BLaER1 (cell line): Measurements from ENCODE around the gene MTHFS.

Experiments
- H3K27ac ChIP-seq: shearing (Covaris generic); formaldehyde crosslinking; 2 replicates; pipeline ENCODE4 v1.8.1; 2022
- H3K27me3 ChIP-seq: shearing (Covaris generic); formaldehyde crosslinking; 2 replicates; pipeline ENCODE4 v1.8.1; 2022
- H3K36me3 ChIP-seq: shearing (Covaris generic); formaldehyde crosslinking; 2 replicates; pipeline ENCODE4 v1.8.1; 2022
- H3K4me1 ChIP-seq: shearing (Covaris generic); formaldehyde crosslinking; 2 replicates; pipeline ENCODE4 v1.8.1; 2022
- H3K4me2 ChIP-seq: shearing (Covaris generic); formaldehyde crosslinking; 2 replicates; pipeline ENCODE4 v1.8.1; 2022
- H3K4me3 ChIP-seq: shearing (Covaris generic); formaldehyde crosslinking; 2 replicates; pipeline ENCODE4 v1.8.1; 2022
- H3K9ac ChIP-seq: shearing (Covaris generic); formaldehyde crosslinking; 2 replicates; pipeline ENCODE4 v1.8.1; 2022
- H3K9me3 ChIP-seq: shearing (Covaris generic); formaldehyde crosslinking; 2 replicates; pipeline ENCODE4 v1.8.1; 2022
- H4K20me1 ChIP-seq: shearing (Covaris generic); formaldehyde crosslinking; 2 replicates; pipeline ENCODE4 v1.8.1; 2022
- Cebpa-rat ChIP-seq: shearing (Covaris generic); IDR thresholded peaks from 2 replicates; pipeline ENCODE4 v1.8.1; 2022

The MTHFS gene

DNA sequence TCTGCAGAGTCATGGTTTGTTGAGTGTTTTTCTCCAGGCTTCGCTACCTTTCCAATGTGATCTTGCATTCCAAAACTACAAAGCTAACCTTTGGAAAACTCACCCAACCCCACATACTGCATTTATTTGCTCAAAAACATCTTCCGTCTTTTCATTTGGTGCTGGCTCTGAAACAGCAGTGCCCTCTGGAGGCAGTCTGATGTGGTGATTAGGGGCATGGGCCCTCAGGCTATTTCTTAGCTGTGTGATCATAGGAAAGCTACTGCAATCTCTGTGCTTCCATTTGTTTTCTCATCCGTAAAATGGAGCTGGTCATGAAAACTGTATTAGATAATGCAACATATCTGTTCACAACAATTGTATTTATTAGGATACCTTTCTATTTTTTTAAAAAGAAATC, 47.0 kb downstream of the MTHFS start:
- no peaks in the 10 kb centered on the region for H3K4me1 ChIP-seq
- no peak overlapping the region for H3K27ac ChIP-seq
- H3K4me3 ChIP-seq: no peak overlapping the region
- no peaks in the 10 kb centered on the region for H4K20me1 ChIP-seq
- no peaks in the 10 kb centered on the region for H3K27me3 ChIP-seq
- no peak overlapping the region for H3K9ac ChIP-seq
- H3K4me2 ChIP-seq: no peak overlapping the region
- peaks cover 16% of the 10 kb centered on the region; the same call in 1 of the 2 replicates for H3K36me3 ChIP-seq
- H3K9me3 ChIP-seq: no peaks in the 10 kb centered on the region
- no peak for TF ChIP-seq Cebpa-rat

- Histone ChIP-seq H3K27me3 (no peaks in the 10 kb centered on the region), H3K9ac (no peak overlapping the region), H3K36me3 (peaks cover 32% of the 10 kb centered on the region), H3K4me3 (no peak overlapping the region), H3K27ac (no peak overlapping the region), H3K4me1 (no peaks in the 10 kb centered on the region), H3K4me2 (no peak overlapping the region), H3K9me3 (no peaks in the 10 kb centered on the region), H4K20me1 (no peaks in the 10 kb centered on the region)
- no peak for TF ChIP-seq Cebpa-rat
These were observed 50.3 kb downstream of the MTHFS start for GRCh38 chr15:79846539-79846938.

DNA sequence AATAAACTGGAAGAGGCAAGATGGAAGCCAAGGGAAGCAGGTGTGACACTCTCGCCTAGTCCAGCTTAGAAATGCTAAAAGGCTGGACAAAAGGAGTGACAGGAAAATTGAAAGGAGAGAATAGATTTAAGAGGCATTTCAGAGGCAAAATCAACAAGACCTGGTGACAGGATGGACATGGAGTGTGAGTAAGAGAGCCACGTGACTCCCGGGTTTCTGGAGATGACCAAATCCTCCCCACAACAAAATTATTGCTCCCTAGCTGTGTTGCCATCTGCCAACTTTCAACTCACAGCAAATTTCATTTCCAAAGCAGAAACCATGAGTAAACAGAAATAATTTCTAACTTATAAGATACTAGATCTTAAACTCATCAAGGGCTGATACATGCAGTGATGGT, 52.6 kb downstream of the MTHFS start:
- no peak overlapping the region for H3K27ac ChIP-seq
- no peaks in the 10 kb centered on the region for H4K20me1 ChIP-seq
- peaks cover 36% of the 10 kb centered on the region for H3K36me3 ChIP-seq
- H3K4me2 ChIP-seq: no peak overlapping the region
- TF ChIP-seq Cebpa-rat: no peak
- H3K9me3 ChIP-seq: no peaks in the 10 kb centered on the region
- H3K9ac ChIP-seq: no peak overlapping the region
- H3K4me3 ChIP-seq: no peak overlapping the region
- no peaks in the 10 kb centered on the region for H3K4me1 ChIP-seq
- H3K27me3 ChIP-seq: no peaks in the 10 kb centered on the region

- Histone ChIP-seq H3K4me1 (0 out of 2 replicates have a peak, but pooled peaks cover 5% of the 10 kb centered on the region), H3K4me2 (no peak overlapping the region), H3K9me3 (no peaks in the 10 kb centered on the region), H3K4me3 (no peak overlapping the region), H3K27ac (no peak overlapping the region), H4K20me1 (no peaks in the 10 kb centered on the region), H3K36me3 (0 out of 2 replicates have a peak, but pooled peaks cover 9% of the 10 kb centered on the region), H3K9ac (no peak overlapping the region), H3K27me3 (no peaks in the 10 kb centered on the region)
- no peak for TF ChIP-seq Cebpa-rat
These were observed 59.0 kb downstream of the MTHFS start for GRCh38 chr15:79837846-79838245.

- Histone ChIP-seq H3K9ac (no peak overlapping the region), H3K27me3 (no peaks in the 10 kb centered on the region), H3K4me1 (0 out of 2 replicates have a peak, but pooled peaks cover 5% of the 10 kb centered on the region), H3K36me3 (no peaks in the 10 kb centered on the region), H3K27ac (no peak overlapping the region), H3K4me3 (no peak overlapping the region), H3K9me3 (no peaks in the 10 kb centered on the region), H4K20me1 (no peaks in the 10 kb centered on the region), H3K4me2 (no peak overlapping the region)
- TF ChIP-seq Cebpa-rat: no peak
These were observed 62.3 kb downstream of the MTHFS start for GRCh38 chr15:79834495-79834894.

DNA sequence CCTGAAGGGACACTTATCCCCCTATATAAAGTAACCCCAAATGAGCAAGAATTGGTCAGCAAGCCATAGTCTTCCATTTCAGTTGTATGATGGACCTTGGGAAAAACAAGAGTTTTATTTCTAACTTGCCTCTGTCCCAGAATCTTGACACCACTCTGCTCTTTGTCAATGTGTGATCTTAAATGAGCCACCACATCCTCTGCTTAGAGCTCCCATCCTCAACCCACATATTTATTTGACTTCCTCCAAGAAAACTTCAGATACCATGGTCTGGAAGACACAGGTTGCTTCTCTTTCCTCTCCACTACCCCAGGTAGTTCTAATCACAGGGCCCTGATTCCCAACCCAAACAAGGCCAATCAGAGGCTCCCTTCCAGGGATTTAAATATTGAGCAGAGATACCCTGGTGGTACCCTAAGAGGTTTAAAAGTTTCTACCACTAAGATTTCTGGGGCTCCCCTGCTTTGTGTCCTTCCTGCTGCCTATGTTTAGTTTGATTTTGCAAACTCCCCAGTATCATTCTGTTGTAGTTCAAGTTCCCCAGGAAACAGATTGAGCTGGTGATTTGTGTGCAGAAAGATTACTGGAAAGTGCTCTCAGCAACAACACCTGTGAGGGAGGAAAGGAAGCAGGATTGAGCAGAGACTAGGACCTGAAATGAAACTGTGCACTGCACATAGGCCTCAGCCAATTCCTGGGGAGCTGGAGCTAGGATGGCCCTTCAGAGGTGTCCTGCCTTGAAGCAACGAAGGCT, 64.3 kb downstream of the MTHFS start:
- Histone ChIP-seq H3K9ac (no peak overlapping the region), H3K27me3 (no peaks in the 10 kb centered on the region), H3K27ac (no peak overlapping the region), H3K4me1 (0 out of 2 replicates have a peak, but pooled peaks cover 5% of the 10 kb centered on the region), H3K4me3 (no peak overlapping the region), H3K9me3 (no peaks in the 10 kb centered on the region), H4K20me1 (no peaks in the 10 kb centered on the region), H3K36me3 (no peaks in the 10 kb centered on the region), H3K4me2 (no peak overlapping the region)
- TF ChIP-seq Cebpa-rat: no peak

GRCh38 chr15:79831604-79832003, 65.2 kb downstream of the MTHFS start:
- H3K27me3 ChIP-seq: no peaks in the 10 kb centered on the region
- H4K20me1 ChIP-seq: no peaks in the 10 kb centered on the region
- no peak overlapping the region for H3K4me3 ChIP-seq
- H3K9ac ChIP-seq: no peak overlapping the region
- TF ChIP-seq Cebpa-rat: no peak
- no peak overlapping the region for H3K4me2 ChIP-seq
- 0 out of 2 replicates have a peak, but pooled peaks cover 5% of the 10 kb centered on the region for H3K4me1 ChIP-seq
- H3K27ac ChIP-seq: no peak overlapping the region
- H3K9me3 ChIP-seq: no peaks in the 10 kb centered on the region
- H3K36me3 ChIP-seq: no peaks in the 10 kb centered on the region

- Histone ChIP-seq H3K27ac (no peak overlapping the region), H3K9ac (no peak overlapping the region), H3K4me1 (0 out of 2 replicates have a peak, but pooled peaks cover 5% of the 10 kb centered on the region), H3K36me3 (no peaks in the 10 kb centered on the region), H4K20me1 (no peaks in the 10 kb centered on the region), H3K9me3 (no peaks in the 10 kb centered on the region), H3K4me3 (no peak overlapping the region), H3K27me3 (no peaks in the 10 kb centered on the region), H3K4me2 (no peak overlapping the region)
- TF ChIP-seq Cebpa-rat: no peak
These were observed 66.9 kb downstream of the MTHFS start for GRCh38 chr15:79829950-79830349.

- Histone ChIP-seq H4K20me1 (no peaks in the 10 kb centered on the region), H3K9ac (no peak overlapping the region), H3K36me3 (no peaks in the 10 kb centered on the region), H3K4me3 (no peak overlapping the region), H3K27ac (no peak overlapping the region), H3K4me1 (no peaks in the 10 kb centered on the region), H3K4me2 (no peak overlapping the region), H3K9me3 (no peaks in the 10 kb centered on the region), H3K27me3 (no peaks in the 10 kb centered on the region)
- no peak for TF ChIP-seq Cebpa-rat
These were observed 68.4 kb downstream of the MTHFS start for GRCh38 chr15:79828447-79828846.

- Histone ChIP-seq H4K20me1 (no peaks in the 10 kb centered on the region), H3K9ac (no peak overlapping the region), H3K27ac (no peak overlapping the region), H3K4me2 (no peak overlapping the region), H3K4me3 (no peak overlapping the region), H3K4me1 (no peaks in the 10 kb centered on the region), H3K36me3 (no peaks in the 10 kb centered on the region), H3K27me3 (no peaks in the 10 kb centered on the region), H3K9me3 (no peaks in the 10 kb centered on the region)
- TF ChIP-seq Cebpa-rat: no peak
These were observed 70.0 kb downstream of the MTHFS start for GRCh38 chr15:79826800-79827199.
